ENCODE results near the gene ST6GALNAC3. TPM values are rescaled to one million over a fixed set of nuclear protein-coding genes. Genes with fewer than 3 reads are reported as not detected.

Gene ST6GALNAC3
- polyA plus RNA-seq, 1 donor (not counting 4 experiments of a cell fraction or from before 2014, with no cell fraction given) = 0.08 TPM

DNA sequence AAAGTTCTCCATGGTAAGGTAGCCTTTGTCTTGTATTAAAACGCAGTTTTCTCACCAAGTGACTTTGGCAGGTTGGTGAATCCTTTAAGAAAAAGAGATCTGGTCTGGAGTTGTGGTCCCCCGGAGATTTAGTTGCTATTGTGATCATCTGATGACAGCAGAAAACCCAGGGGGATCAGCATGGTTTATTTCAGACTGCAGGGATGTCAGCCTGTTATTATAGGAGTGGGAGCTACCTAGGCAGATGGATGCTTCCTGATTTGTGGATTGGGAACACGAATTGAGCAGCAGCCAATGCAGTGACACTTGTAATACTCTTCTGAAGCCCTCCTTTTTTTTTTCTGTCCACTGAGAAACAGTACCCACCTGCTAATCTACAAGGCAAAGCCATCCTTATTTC is 150.2 kb downstream of the ST6GALNAC3 start:
- TF ChIP-seq EZH2 (IDR thresholded peaks at IDR 0.05; ENCODE audit: low read length) = no peak
- TF ChIP-seq, protein P1, sequence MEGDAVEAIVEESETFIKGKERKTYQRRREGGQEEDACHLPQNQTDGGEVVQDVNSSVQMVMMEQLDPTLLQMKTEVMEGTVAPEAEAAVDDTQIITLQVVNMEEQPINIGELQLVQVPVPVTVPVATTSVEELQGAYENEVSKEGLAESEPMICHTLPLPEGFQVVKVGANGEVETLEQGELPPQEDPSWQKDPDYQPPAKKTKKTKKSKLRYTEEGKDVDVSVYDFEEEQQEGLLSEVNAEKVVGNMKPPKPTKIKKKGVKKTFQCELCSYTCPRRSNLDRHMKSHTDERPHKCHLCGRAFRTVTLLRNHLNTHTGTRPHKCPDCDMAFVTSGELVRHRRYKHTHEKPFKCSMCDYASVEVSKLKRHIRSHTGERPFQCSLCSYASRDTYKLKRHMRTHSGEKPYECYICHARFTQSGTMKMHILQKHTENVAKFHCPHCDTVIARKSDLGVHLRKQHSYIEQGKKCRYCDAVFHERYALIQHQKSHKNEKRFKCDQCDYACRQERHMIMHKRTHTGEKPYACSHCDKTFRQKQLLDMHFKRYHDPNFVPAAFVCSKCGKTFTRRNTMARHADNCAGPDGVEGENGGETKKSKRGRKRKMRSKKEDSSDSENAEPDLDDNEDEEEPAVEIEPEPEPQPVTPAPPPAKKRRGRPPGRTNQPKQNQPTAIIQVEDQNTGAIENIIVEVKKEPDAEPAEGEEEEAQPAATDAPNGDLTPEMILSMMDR (optimal IDR thresholded peaks at IDR 0.05 in 1 of 3, IDR thresholded peaks at IDR 0.05 in 1 of 3, conservative IDR thresholded peaks at IDR 0.05 in 1 of 3; ENCODE audit: extremely low read depth in 1 of 3, insufficient read depth in 2 of 3, low read length in 3 of 3) = no peak
- Histone ChIP-seq H2AFZ (ENCODE audit: control insufficient read depth, low read length) (no peak overlapping the region), H4K20me1 (ENCODE audit: control insufficient read depth, extremely low read depth, insufficient read depth, low read length) (no peaks in the 10 kb centered on the region), H3K9me1 (ENCODE audit: control insufficient read depth, extremely low read depth, insufficient read depth, low read length) (no peaks in the 10 kb centered on the region), H3K4me1 (ENCODE audit: control insufficient read depth, extremely low read depth, insufficient read depth, low read length) (no peaks in the 10 kb centered on the region), H3K9me3 (ENCODE audit: control insufficient read depth, low read depth, low read length) (no peaks in the 10 kb centered on the region), H3K36me3 (ENCODE audit: control insufficient read depth in 2 of 2, extremely low read depth in 1 of 2, insufficient read depth in 2 of 2, low read length in 2 of 2) (no peaks in the 10 kb centered on the region), H3K27ac (ENCODE audit: control insufficient read depth, insufficient read depth, low read length) (no peak overlapping the region), H3K27me3 (ENCODE audit: control insufficient read depth, extremely low read depth, insufficient read depth, low read length) (no peaks in the 10 kb centered on the region), H3K4me3 (ENCODE audit: control insufficient read depth in 2 of 3, extremely low read depth in 1 of 3, insufficient read depth in 2 of 3, low read depth in 1 of 3, low read length in 3 of 3) (no peak overlapping the region), H3K9ac (ENCODE audit: control insufficient read depth, extremely low read depth, insufficient read depth, low read length) (no peak overlapping the region), H3K4me2 (ENCODE audit: control insufficient read depth, extremely low read depth, insufficient read depth, low read depth, low read length) (no peak overlapping the region), H3K79me2 (ENCODE audit: control insufficient read depth, insufficient read depth, low read length) (no peaks in the 10 kb centered on the region)
- FAIRE-seq = no peak
- DNase-seq (ENCODE audit: low read depth, low spot score) = no peak
- dilution Hi-C loops (cut with MboI; ENCODE audit: extremely low pct_ligation_motif_present, low sequenced_read_pairs) = no loop called here

DNA sequence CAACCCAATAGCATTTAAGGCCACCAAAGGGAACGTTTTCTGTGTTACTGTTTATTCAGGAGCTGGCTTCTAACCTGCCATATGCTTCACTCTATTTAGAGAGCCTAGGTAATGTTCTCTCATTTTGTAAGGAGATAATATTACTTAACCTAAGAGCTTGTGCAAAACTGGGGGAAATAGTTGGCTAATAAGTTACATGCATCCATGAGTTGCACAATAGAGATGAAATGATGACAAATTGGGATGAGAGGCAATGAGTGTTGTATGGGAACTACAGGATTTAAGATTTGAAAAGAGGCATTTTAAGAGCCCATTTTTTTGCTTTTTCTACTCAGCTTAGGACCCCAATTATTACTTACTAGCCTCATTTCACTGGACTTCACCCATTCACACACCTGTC is 151.0 kb downstream of the ST6GALNAC3 start:
- DNase-seq (ENCODE audit: low read depth, low spot score) = no peak
- H2AFZ ChIP-seq (ENCODE audit: control insufficient read depth, low read length) = no peak overlapping the region
- dilution Hi-C loops (cut with MboI; ENCODE audit: extremely low pct_ligation_motif_present, low sequenced_read_pairs) = no loop called here

More for the DNA sequence above, 151.0 kb downstream of the ST6GALNAC3 start:
- no peaks in the 10 kb centered on the region for H3K9me3 ChIP-seq (ENCODE audit: control insufficient read depth, low read depth, low read length)
- no peaks in the 10 kb centered on the region for H3K79me2 ChIP-seq (ENCODE audit: control insufficient read depth, insufficient read depth, low read length)
- H3K9ac ChIP-seq (ENCODE audit: control insufficient read depth, extremely low read depth, insufficient read depth, low read length) = no peak overlapping the region
- H3K27me3 ChIP-seq (ENCODE audit: control insufficient read depth, extremely low read depth, insufficient read depth, low read length) = no peaks in the 10 kb centered on the region
- no peak for TF ChIP-seq EZH2 (IDR thresholded peaks at IDR 0.05; ENCODE audit: low read length)
- TF ChIP-seq, protein P1 (optimal IDR thresholded peaks at IDR 0.05 in 1 of 3, IDR thresholded peaks at IDR 0.05 in 1 of 3, conservative IDR thresholded peaks at IDR 0.05 in 1 of 3; ENCODE audit: extremely low read depth in 1 of 3, insufficient read depth in 2 of 3, low read length in 3 of 3) = no peak
- H3K27ac ChIP-seq (ENCODE audit: control insufficient read depth, insufficient read depth, low read length) = no peak overlapping the region
- no peaks in the 10 kb centered on the region for H3K9me1 ChIP-seq (ENCODE audit: control insufficient read depth, extremely low read depth, insufficient read depth, low read length)
- no peaks in the 10 kb centered on the region for H3K4me1 ChIP-seq (ENCODE audit: control insufficient read depth, extremely low read depth, insufficient read depth, low read length)
- no peak overlapping the region for H3K4me3 ChIP-seq (ENCODE audit: control insufficient read depth in 2 of 3, extremely low read depth in 1 of 3, insufficient read depth in 2 of 3, low read depth in 1 of 3, low read length in 3 of 3)
- no peak for FAIRE-seq
- H3K4me2 ChIP-seq (ENCODE audit: control insufficient read depth, extremely low read depth, insufficient read depth, low read depth, low read length) = no peak overlapping the region
- no peaks in the 10 kb centered on the region for H3K36me3 ChIP-seq (ENCODE audit: control insufficient read depth in 2 of 2, extremely low read depth in 1 of 2, insufficient read depth in 2 of 2, low read length in 2 of 2)
- H4K20me1 ChIP-seq (ENCODE audit: control insufficient read depth, extremely low read depth, insufficient read depth, low read length) = no peaks in the 10 kb centered on the region

Data from keratinocyte (primary cell).